Measurements from ENCODE around the gene EREG. TPM values are rescaled to one million over a fixed set of nuclear protein-coding genes. Genes with fewer than 3 reads are reported as not detected.
A peak's percentile ranks its signal among the peaks of the same experiment; 100 is the strongest.

EREG gene
- total and polyA plus RNA-seq, 9 of the 15 experiments (the other 6 are each of a cell fraction or from before 2014, with no cell fraction given), result 0.97 to 7.3 (median 2.5) TPM

DNA sequence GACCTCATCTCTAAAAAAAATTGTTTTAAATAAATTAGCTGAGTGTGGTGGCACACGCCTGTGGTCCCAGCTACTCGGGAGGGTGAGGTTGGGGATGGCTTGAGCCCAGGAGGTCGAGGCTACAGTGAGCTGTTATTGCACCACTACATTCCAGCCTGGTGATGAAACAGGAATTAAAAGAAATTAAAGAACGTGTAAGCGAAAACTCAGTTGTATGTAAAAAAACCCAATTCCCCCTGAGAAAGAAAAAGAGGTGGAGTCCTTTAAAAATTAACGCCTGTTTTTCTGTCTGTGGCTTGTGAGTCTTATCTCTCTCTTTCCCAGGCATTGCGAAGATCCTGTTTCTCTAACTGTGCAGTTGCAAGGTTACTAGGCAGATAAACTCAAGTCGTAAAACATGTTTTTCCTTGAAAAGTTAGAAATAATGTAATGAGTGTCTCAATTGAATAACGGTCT, 34.6 kb upstream of the EREG start (continued):
- TF ChIP-seq, protein P1, sequence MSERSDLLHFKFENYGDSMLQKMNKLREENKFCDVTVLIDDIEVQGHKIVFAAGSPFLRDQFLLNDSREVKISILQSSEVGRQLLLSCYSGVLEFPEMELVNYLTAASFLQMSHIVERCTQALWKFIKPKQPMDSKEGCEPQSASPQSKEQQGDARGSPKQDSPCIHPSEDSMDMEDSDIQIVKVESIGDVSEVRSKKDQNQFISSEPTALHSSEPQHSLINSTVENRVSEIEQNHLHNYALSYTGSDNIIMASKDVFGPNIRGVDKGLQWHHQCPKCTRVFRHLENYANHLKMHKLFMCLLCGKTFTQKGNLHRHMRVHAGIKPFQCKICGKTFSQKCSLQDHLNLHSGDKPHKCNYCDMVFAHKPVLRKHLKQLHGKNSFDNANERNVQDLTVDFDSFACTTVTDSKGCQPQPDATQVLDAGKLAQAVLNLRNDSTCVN (CRISPR knock-in tag; IDR thresholded peaks at IDR 0.05), result no peak
- TF ChIP-seq RNF2 (IDR thresholded peaks at IDR 0.05) (peak; percentile 59; the same call in 1 of the 2 replicates), DPF2 (IDR thresholded peaks at IDR 0.05) (peak; percentile 72), ZNF785 (CRISPR knock-in tag; IDR thresholded peaks at IDR 0.05) (no peak), HNRNPUL1 (IDR thresholded peaks at IDR 0.05; ENCODE audit: low read length) (no peak), HNRNPLL (IDR thresholded peaks at IDR 0.05; ENCODE audit: low read depth, low read length, poor library complexity, severe bottlenecking) (peak; percentile 50), CTBP1 (IDR thresholded peaks at IDR 0.05; ENCODE audit: borderline replicate concordance) (no peak), MEF2D (tag; conservative IDR thresholded peaks at IDR 0.05; ENCODE audit: low read depth) (no peak), CHD2 (IDR thresholded peaks at IDR 0.05; ENCODE audit: low read depth, low read length) (no peak)
- TF ChIP-seq, protein P2, sequence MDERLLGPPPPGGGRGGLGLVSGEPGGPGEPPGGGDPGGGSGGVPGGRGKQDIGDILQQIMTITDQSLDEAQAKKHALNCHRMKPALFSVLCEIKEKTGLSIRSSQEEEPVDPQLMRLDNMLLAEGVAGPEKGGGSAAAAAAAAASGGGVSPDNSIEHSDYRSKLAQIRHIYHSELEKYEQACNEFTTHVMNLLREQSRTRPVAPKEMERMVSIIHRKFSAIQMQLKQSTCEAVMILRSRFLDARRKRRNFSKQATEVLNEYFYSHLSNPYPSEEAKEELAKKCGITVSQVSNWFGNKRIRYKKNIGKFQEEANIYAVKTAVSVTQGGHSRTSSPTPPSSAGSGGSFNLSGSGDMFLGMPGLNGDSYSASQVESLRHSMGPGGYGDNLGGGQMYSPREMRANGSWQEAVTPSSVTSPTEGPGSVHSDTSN (CRISPR knock-in tag; IDR thresholded peaks at IDR 0.05; ENCODE audit: low read depth), result no peak
- TF ChIP-seq, protein P2 (tag; conservative IDR thresholded peaks at IDR 0.05; ENCODE audit: low read depth), result no peak
- TF ChIP-seq, protein P3, sequence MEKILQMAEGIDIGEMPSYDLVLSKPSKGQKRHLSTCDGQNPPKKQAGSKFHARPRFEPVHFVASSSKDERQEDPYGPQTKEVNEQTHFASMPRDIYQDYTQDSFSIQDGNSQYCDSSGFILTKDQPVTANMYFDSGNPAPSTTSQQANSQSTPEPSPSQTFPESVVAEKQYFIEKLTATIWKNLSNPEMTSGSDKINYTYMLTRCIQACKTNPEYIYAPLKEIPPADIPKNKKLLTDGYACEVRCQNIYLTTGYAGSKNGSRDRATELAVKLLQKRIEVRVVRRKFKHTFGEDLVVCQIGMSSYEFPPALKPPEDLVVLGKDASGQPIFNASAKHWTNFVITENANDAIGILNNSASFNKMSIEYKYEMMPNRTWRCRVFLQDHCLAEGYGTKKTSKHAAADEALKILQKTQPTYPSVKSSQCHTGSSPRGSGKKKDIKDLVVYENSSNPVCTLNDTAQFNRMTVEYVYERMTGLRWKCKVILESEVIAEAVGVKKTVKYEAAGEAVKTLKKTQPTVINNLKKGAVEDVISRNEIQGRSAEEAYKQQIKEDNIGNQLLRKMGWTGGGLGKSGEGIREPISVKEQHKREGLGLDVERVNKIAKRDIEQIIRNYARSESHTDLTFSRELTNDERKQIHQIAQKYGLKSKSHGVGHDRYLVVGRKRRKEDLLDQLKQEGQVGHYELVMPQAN (IDR thresholded peaks at IDR 0.05; ENCODE audit: borderline replicate concordance), result no peak
- TF ChIP-seq, protein P4, sequence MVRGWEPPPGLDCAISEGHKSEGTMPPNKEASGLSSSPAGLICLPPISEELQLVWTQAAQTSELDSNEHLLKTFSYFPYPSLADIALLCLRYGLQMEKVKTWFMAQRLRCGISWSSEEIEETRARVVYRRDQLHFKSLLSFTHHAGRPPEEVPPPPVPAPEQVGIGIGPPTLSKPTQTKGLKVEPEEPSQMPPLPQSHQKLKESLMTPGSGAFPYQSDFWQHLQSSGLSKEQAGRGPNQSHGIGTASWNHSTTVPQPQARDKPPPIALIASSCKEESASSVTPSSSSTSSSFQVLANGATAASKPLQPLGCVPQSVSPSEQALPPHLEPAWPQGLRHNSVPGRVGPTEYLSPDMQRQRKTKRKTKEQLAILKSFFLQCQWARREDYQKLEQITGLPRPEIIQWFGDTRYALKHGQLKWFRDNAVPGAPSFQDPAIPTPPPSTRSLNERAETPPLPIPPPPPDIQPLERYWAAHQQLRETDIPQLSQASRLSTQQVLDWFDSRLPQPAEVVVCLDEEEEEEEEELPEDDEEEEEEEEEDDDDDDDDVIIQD (CRISPR knock-in tag; IDR thresholded peaks at IDR 0.05), result no peak

All from K562 (cell line).